GM23338 (cell line): ENCODE results near the gene CABLES1. TPM values are rescaled to one million over a fixed set of nuclear protein-coding genes. Genes with fewer than 3 reads are reported as not detected.

Experiments
- ATAC-seq: fragments of 200-7000 bp; cut with Tn5 transposase; 3 replicates; pipeline ENCODE4 v1.9.1; 2020
- DNase-seq: peaks from one replicate; pipeline ENCODE4 v3.0.0-alpha.2; 2015; ENCODE audit warnings: low spot score
- H2AFZ ChIP-seq: fragments of 200-600 bp; sonication (generic); 2 replicates; pipeline ENCODE4 v1.8.0; 2016; ENCODE audit warnings: antibody characterized with exemption, mild to moderate bottlenecking, moderate library complexity
- H3F3A ChIP-seq: fragments of 200-600 bp; sonication (generic); replicated peaks from 2 replicates; pipeline ENCODE4 v1.8.0; 2017; ENCODE audit warnings: antibody characterized with exemption, mixed run types, low read depth
- H3K27ac ChIP-seq: fragments of 200-600 bp; sonication (generic); 2 replicates; pipeline ENCODE4 v1.6.1; 2016; ENCODE audit warnings: low read depth
- H3K27me3 ChIP-seq: fragments of 200-600 bp; sonication (generic); 2 replicates; pipeline ENCODE4 v1.8.0; 2016; ENCODE audit warnings: mild to moderate bottlenecking, mixed run types, moderate library complexity; ENCODE audit not compliant: insufficient read depth
- H3K36me3 ChIP-seq: fragments of 200-600 bp; sonication (generic); 2 replicates; pipeline ENCODE4 v1.8.0; 2016; ENCODE audit warnings: mild to moderate bottlenecking; ENCODE audit not compliant: insufficient read depth
- H3K4me1 ChIP-seq: fragments of 200-600 bp; sonication (generic); 2 replicates; pipeline ENCODE4 v1.8.0; 2016; ENCODE audit warnings: mild to moderate bottlenecking, moderate library complexity; ENCODE audit not compliant: insufficient read depth
- H3K4me2 ChIP-seq: fragments of 200-600 bp; sonication (generic); 2 replicates; pipeline ENCODE4 v1.7.1; 2017; ENCODE audit warnings: mixed run types
- H3K4me3 ChIP-seq: fragments of 200-600 bp; sonication (generic); 2 replicates; pipeline ENCODE4 v1.6.1; 2016; ENCODE audit warnings: mixed run types
- H3K79me2 ChIP-seq: fragments of 200-600 bp; sonication (generic); replicated peaks from 2 replicates; pipeline ENCODE4 v1.8.0; 2017; ENCODE audit warnings: mild to moderate bottlenecking; ENCODE audit not compliant: insufficient read depth
- H3K9me2 ChIP-seq: fragments of 200-600 bp; sonication (generic); 2 replicates; pipeline ENCODE4 v1.8.0; 2017; ENCODE audit not compliant: insufficient read depth
- H4K20me1 ChIP-seq: fragments of 200-600 bp; sonication (generic); replicated peaks from 2 replicates; pipeline ENCODE4 v1.8.0; 2017; ENCODE audit warnings: mild to moderate bottlenecking; ENCODE audit not compliant: insufficient read depth
- H3K27ac Mint-ChIP-seq: 2 replicates; pipeline ENCODE4 v1.8.0; 2020; ENCODE audit warnings: inconsistent platforms, mild to moderate bottlenecking, moderate library complexity, mixed read lengths
- H3K27me3 Mint-ChIP-seq: 3 replicates; pipeline ENCODE4 v1.8.0; 2022; ENCODE audit warnings: low read depth, mild to moderate bottlenecking, moderate library complexity, mixed read lengths, inconsistent platforms; ENCODE audit not compliant: insufficient read depth, poor library complexity
- H3K36me3 Mint-ChIP-seq: 3 replicates; pipeline ENCODE4 v1.8.0; 2021; ENCODE audit warnings: low read depth, mild to moderate bottlenecking, inconsistent platforms, moderate library complexity, mixed read lengths
- H3K4me1 Mint-ChIP-seq: 3 replicates; pipeline ENCODE4 v1.8.0; 2020; ENCODE audit warnings: mild to moderate bottlenecking, inconsistent platforms, mixed read lengths
- H3K4me3 Mint-ChIP-seq: 3 replicates; pipeline ENCODE4 v1.8.0; 2021; ENCODE audit warnings: moderate library complexity, mild to moderate bottlenecking, inconsistent platforms, mixed read lengths
- H3K9me3 Mint-ChIP-seq: 3 replicates; pipeline ENCODE4 v1.8.0; 2020; ENCODE audit warnings: moderate library complexity, mild to moderate bottlenecking, inconsistent platforms, mixed read lengths
- CREB1 ChIP-seq: fragments of 250-450 bp; sonication (Bioruptor Pico); IDR thresholded peaks from 2 replicates; pipeline ENCODE4 v1.5.0; 2020; ENCODE audit warnings: low read depth, mild to moderate bottlenecking, moderate library complexity
- CTCF ChIP-seq, 2 experiments: fragments of 200-600 bp in 1 of 2; sonication (generic) in 1 of 2; conservative IDR thresholded peaks; 2 replicates each; pipeline versions ENCODE4 v1.5.1 to v1.6.1; 2016 to 2017; ENCODE audit warnings: antibody characterized with exemption in 2 of 2, low read depth in 2 of 2, mild to moderate bottlenecking in 2 of 2, moderate library complexity in 1 of 2
- EZH2 ChIP-seq: fragments of 200-600 bp; sonication (generic); IDR thresholded peaks from one replicate; pipeline ENCODE4 v1.8.0; 2017; ENCODE audit warnings: antibody characterized with exemption, mild to moderate bottlenecking, low read depth; ENCODE audit not compliant: unreplicated experiment
- JUNB ChIP-seq: IDR thresholded peaks from one replicate; pipeline ENCODE4 v1.6.1; 2016; ENCODE audit warnings: antibody characterized with exemption; ENCODE audit not compliant: unreplicated experiment
- NANOG ChIP-seq: IDR thresholded peaks from 2 replicates; pipeline ENCODE4 v1.6.1; 2016; ENCODE audit warnings: antibody characterized with exemption, borderline replicate concordance
- REST ChIP-seq: IDR thresholded peaks from one replicate; pipeline ENCODE4 v1.6.1; 2018; ENCODE audit warnings: antibody characterized with exemption; ENCODE audit not compliant: unreplicated experiment
- ZNF462 ChIP-seq: fragments of 250-450 bp; sonication (Bioruptor Pico); IDR thresholded peaks from 2 replicates; pipeline ENCODE4 v1.5.0; 2020; ENCODE audit warnings: mild to moderate bottlenecking, moderate library complexity
- polyA plus RNA-seq: library from polyadenylated mRNA; unstranded; fragments of >200 nt; fragmentation: Nextera tagmentation; extraction: Ambion mirVana; gene quantifications from 2 replicates; pipeline ENCODE4 v1.2.1, GENCODE V29; 2016
- total RNA-seq: library from RNA; depleted of rRNA; stranded (reverse); fragments of >200 nt; shearing (Covaris generic); gene quantifications from 2 replicates; pipeline ENCODE4 v1.2.3, GENCODE V29; 2014

Gene CABLES1
- total and polyA plus RNA-seq, 2 experiments from 2014 or later = 2.6 to 12.4 TPM

- Mint-ChIP-seq H3K27ac (no peak overlapping the region), H3K27me3 (no peaks in the 10 kb centered on the region), H3K4me1 (peaks cover 3% of the 10 kb centered on the region; the same call in 1 of the 3 replicates), H3K9me3 (no peaks in the 10 kb centered on the region), H3K4me3 (no peak overlapping the region), H3K36me3 (peaks cover 4% of the 10 kb centered on the region)
- H2AFZ ChIP-seq = no peak overlapping the region
- no peak overlapping the region for H3K4me3 ChIP-seq
- H3K36me3 ChIP-seq = no peaks in the 10 kb centered on the region
- ATAC-seq = no peak; the same call in 2 of the 3 replicates
- TF ChIP-seq ZNF462 (CRISPR knock-in tag) (no peak), NANOG (no peak), JUNB (no peak), CREB1 (CRISPR knock-in tag) (no peak), EZH2 (no peak), REST (no peak), CTCF (conservative IDR thresholded peaks at IDR 0.05; ENCODE audit: low read depth in 2 of 2) (no peak)
- H3K4me2 ChIP-seq = no peak overlapping the region
- H3K9me2 ChIP-seq = no peaks in the 10 kb centered on the region
- no peaks in the 10 kb centered on the region for H3K79me2 ChIP-seq
- H3K27me3 ChIP-seq = no peaks in the 10 kb centered on the region
- no peaks in the 10 kb centered on the region for H3F3A ChIP-seq
- no peaks in the 10 kb centered on the region for H4K20me1 ChIP-seq
- no peaks in the 10 kb centered on the region for H3K4me1 ChIP-seq
- no peak for DNase-seq
- H3K27ac ChIP-seq = no peak overlapping the region
Observed at GRCh38 chr18:23301972-23302371, 166.7 kb downstream of the CABLES1 start.
